CD4-positive, alpha-beta T cell (primary cell): ENCODE measurements around the gene PDZRN3. TPM values are rescaled to one million over a fixed set of nuclear protein-coding genes. Genes with fewer than 3 reads are reported as not detected.

Source experiments
- ATAC-seq: fragments of 200-7000 bp; cut with Tn5 transposase; one replicate; pipeline ENCODE4 v1.10.0; 2022; ENCODE audit warnings: mild to moderate bottlenecking; ENCODE audit not compliant: poor library complexity
- CTCF ChIA-PET: fragments of 350-600 bp; sonication (Branson Sonifier 250); formaldehyde crosslinking; loops from one replicate; lab custom pipeline; 2021; ENCODE audit warnings: antibody characterized with exemption, inconsistent platforms; lab: Charles Lee
- POLR2A ChIA-PET: fragments of 350-600 bp; sonication (Branson Sonifier 250); formaldehyde crosslinking; loops from one replicate; lab custom pipeline; 2021; ENCODE audit warnings: antibody characterized with exemption, inconsistent platforms; lab: Charles Lee
- DNase-seq, 14 experiments: peaks; one replicate each; pipeline ENCODE4 v3.0.0-alpha.2; 2013 to 2020; ENCODE audit warnings: mixed read lengths in 2 of 14
- H3K27ac ChIP-seq, 2 donors: one replicate each; pipeline versions ENCODE4 v1.5.1 to v1.7.0; 2013; ENCODE audit warnings: low read length in 2 of 2, low read depth in 1 of 2, mild to moderate bottlenecking in 1 of 2
- H3K27me3 ChIP-seq, 2 experiments: 1 replicate in 1 of 2; 2 replicates in 1 of 2; pipeline versions ENCODE4 v1.6.1 to v1.7.0; 2013; ENCODE audit warnings: low read length in 2 of 2, control low read depth in 1 of 2, mild to moderate bottlenecking in 1 of 2, moderate library complexity in 1 of 2; ENCODE audit not compliant: insufficient read depth in 2 of 2, control insufficient read depth in 1 of 2
- H3K36me3 ChIP-seq: one replicate; pipeline ENCODE4 v1.6.1; 2013; ENCODE audit warnings: low read length, control low read depth; ENCODE audit not compliant: insufficient read depth
- H3K4me1 ChIP-seq: one replicate; pipeline ENCODE4 v1.6.1; 2013; ENCODE audit warnings: low read length, control low read depth; ENCODE audit not compliant: insufficient read depth
- H3K4me3 ChIP-seq: one replicate; pipeline ENCODE4 v1.5.1; 2013; ENCODE audit warnings: mild to moderate bottlenecking, low read length, moderate library complexity
- H3K9me3 ChIP-seq, 2 experiments: 1 replicate in 1 of 2; 2 replicates in 1 of 2; pipeline versions ENCODE4 v1.6.1 to v1.7.0; 2013; ENCODE audit warnings: low read length in 2 of 2, mild to moderate bottlenecking in 2 of 2, control low read depth in 1 of 2, moderate library complexity in 1 of 2; ENCODE audit not compliant: control insufficient read depth in 1 of 2, insufficient read depth in 1 of 2
- H3K27ac Mint-ChIP-seq: one replicate; pipeline ENCODE4 v1.8.0; 2020; ENCODE audit warnings: mixed read lengths
- H3K27me3 Mint-ChIP-seq: one replicate; pipeline ENCODE4 v1.8.0; 2021; ENCODE audit warnings: mixed read lengths
- H3K36me3 Mint-ChIP-seq: one replicate; pipeline ENCODE4 v1.8.0; 2021; ENCODE audit warnings: low read depth, mixed read lengths
- H3K4me1 Mint-ChIP-seq: one replicate; pipeline ENCODE4 v1.8.0; 2021; ENCODE audit warnings: low read depth, mixed read lengths
- H3K4me3 Mint-ChIP-seq: one replicate; pipeline ENCODE4 v1.8.0; 2020; ENCODE audit warnings: mild to moderate bottlenecking, mixed read lengths
- H3K9me3 Mint-ChIP-seq: one replicate; pipeline ENCODE4 v1.8.0; 2020; ENCODE audit warnings: mixed read lengths
- CTCF ChIP-seq: fragments of 200-600 bp; IDR thresholded peaks from one replicate; pipeline ENCODE4 v1.8.0; 2022; ENCODE audit warnings: antibody characterized with exemption, mild to moderate bottlenecking
- intact Hi-C, 2 experiments: fragments of 100-400 bp; cut with DNase I in 1 of 2; cut with micrococcal nuclease in 1 of 2; formaldehyde crosslinking; loops; one replicate each; pipeline versions ENCODE4 v1.15.1 to v1.9.0; 2023 to 2025; cut with DNase I, micrococcal nuclease
- total RNA-seq, 174 experiments: library from RNA in 2 of 174; stranded (reverse) in 2 of 174; gene quantifications; one replicate each; pipeline ENCODE4 v1.2.3 and lab custom pipeline; 2021 to 2026

PDZRN3 gene
- total RNA-seq, 2 experiments from 2014 or later: not detected

- ATAC-seq (no peak), DNase-seq (no peak)
- Mint-ChIP-seq H3K27me3 (peaks cover 23% of the 10 kb centered on the region), H3K4me1 (no peaks in the 10 kb centered on the region), H3K9me3 (no peaks in the 10 kb centered on the region), H3K27ac (no peak overlapping the region), H3K4me3 (no peak overlapping the region), H3K36me3 (no peaks in the 10 kb centered on the region)
- ChIA-PET CTCF (no interaction called here), POLR2A (no interaction called here)
- TF ChIP-seq CTCF: no peak
- no peaks in the 10 kb centered on the region for H3K4me1 ChIP-seq
- no peak overlapping the region for H3K27ac ChIP-seq
- intact Hi-C loops: no loop called here
- no peaks in the 10 kb centered on the region for H3K36me3 ChIP-seq
- no peak overlapping the region for H3K4me3 ChIP-seq
- H3K27me3 ChIP-seq: no peaks in the 10 kb centered on the region
- H3K9me3 ChIP-seq: no peaks in the 10 kb centered on the region
Measured at GRCh38 chr3:73409138-73409763, 215.5 kb downstream of the PDZRN3 start.

- no peak overlapping the region for H3K4me3 Mint-ChIP-seq
- H3K27ac Mint-ChIP-seq: no peak overlapping the region
- peaks cover 20% of the 10 kb centered on the region for H3K27me3 Mint-ChIP-seq
- H3K9me3 Mint-ChIP-seq: no peaks in the 10 kb centered on the region
- Histone ChIP-seq H3K4me1 (no peaks in the 10 kb centered on the region), H3K27me3 (no peaks in the 10 kb centered on the region), H3K36me3 (no peaks in the 10 kb centered on the region), H3K9me3 (no peaks in the 10 kb centered on the region), H3K4me3 (no peak overlapping the region), H3K27ac (no peak overlapping the region)
- no peak for ATAC-seq
- DNase-seq: no peak
- ChIA-PET CTCF (no interaction called here), POLR2A (no interaction called here)
- intact Hi-C loops: no loop called here
- no peaks in the 10 kb centered on the region for H3K4me1 Mint-ChIP-seq
- TF ChIP-seq CTCF: no peak
- no peaks in the 10 kb centered on the region for H3K36me3 Mint-ChIP-seq
Measured at GRCh38 chr3:73408634-73409033, 216.1 kb downstream of the PDZRN3 start.

- ChIA-PET CTCF (no interaction called here), POLR2A (no interaction called here)
- no peaks in the 10 kb centered on the region for H3K36me3 Mint-ChIP-seq
- no peaks in the 10 kb centered on the region for H3K9me3 Mint-ChIP-seq
- no peak for ATAC-seq
- Histone ChIP-seq H3K27ac (no peak overlapping the region), H3K9me3 (no peaks in the 10 kb centered on the region), H3K36me3 (no peaks in the 10 kb centered on the region), H3K27me3 (no peaks in the 10 kb centered on the region), H3K4me3 (no peak overlapping the region), H3K4me1 (no peaks in the 10 kb centered on the region)
- H3K27me3 Mint-ChIP-seq: peaks cover 20% of the 10 kb centered on the region
- H3K4me1 Mint-ChIP-seq: no peaks in the 10 kb centered on the region
- H3K27ac Mint-ChIP-seq: no peak overlapping the region
- no peak for TF ChIP-seq CTCF
- intact Hi-C loops: no loop called here
- H3K4me3 Mint-ChIP-seq: no peak overlapping the region
- DNase-seq: no peak
Measured at GRCh38 chr3:73407577-73407976, 217.2 kb downstream of the PDZRN3 start.
